ENCODE results near the gene RASA3. TPM values are rescaled to one million over a fixed set of nuclear protein-coding genes. Genes with fewer than 3 reads are reported as not detected.

The RASA3 gene
- total RNA-seq, 4 donors from 2014 or later, result 4.4 to 15.6 (median 8.5) TPM

GRCh38 chr13:114059428-114059827 lies 73.0 kb downstream of the RASA3 start:
- Histone ChIP-seq H3K4me1 (peaks cover 19 to 51% (median 22%) of the 10 kb centered on the region in 4 donors), H3K4me3 (no peak overlapping the region), H3K36me3 (no peaks in the 10 kb centered on the region), H3K9me3 (no peaks in the 10 kb centered on the region), H3K27ac (peak overlapping the region in 1 of 4 donors; percentile 22), H3K27me3 (no peaks in the 10 kb centered on the region)
- WGBS, 2 donors (ENCODE audit: low coverage in 1 of 2), result 96% methylated on average over 16 of the region's 16 CpGs; no CpG with 5 or more reads in 1 of the 2 donors
- DNase-seq, result no peak
- in situ Hi-C loops (cut with MboI; ENCODE audit: low pct_ligation_motif_present in 1 of 4, low pct_unique_long_range_greater_than_20kb in 1 of 4, low sequenced_read_pairs in 3 of 4) (no loop called here), intact Hi-C loops (cut with DNase I; ENCODE audit: low total_unique reads) (no loop called here)
- no peak for TF ChIP-seq POLR2A (IDR thresholded peaks at IDR 0.05)
- TF ChIP-seq EP300 (IDR thresholded peaks at IDR 0.05; ENCODE audit: low read depth), result no peak
- no peak for TF ChIP-seq CTCF (IDR thresholded peaks at IDR 0.05)
- TF ChIP-seq POLR2AphosphoS5 (IDR thresholded peaks at IDR 0.05), result no peak

- intact Hi-C loops (cut with DNase I; ENCODE audit: low total_unique reads), result no loop called here
- H3K9me3 ChIP-seq, result no peaks in the 10 kb centered on the region
- in situ Hi-C loops (cut with MboI; ENCODE audit: low pct_ligation_motif_present in 1 of 4, low pct_unique_long_range_greater_than_20kb in 1 of 4, low sequenced_read_pairs in 3 of 4), result no loop called here
- no peaks in the 10 kb centered on the region for H3K27me3 ChIP-seq
- H3K36me3 ChIP-seq, result no peaks in the 10 kb centered on the region
- peaks cover 8 to 40% (median 11%) of the 10 kb centered on the region in 4 donors for H3K4me1 ChIP-seq
- H3K27ac ChIP-seq, result peak overlapping the region in 1 of 4 donors; percentile 38
- WGBS, 2 donors (ENCODE audit: low coverage in 1 of 2), result 85% methylated on average over 25 of the region's 30 CpGs; no CpG with 5 or more reads in 1 of the 2 donors
- TF ChIP-seq EP300 (IDR thresholded peaks at IDR 0.05; ENCODE audit: low read depth), result no peak
- TF ChIP-seq CTCF (IDR thresholded peaks at IDR 0.05), result no peak
- no peak overlapping the region for H3K4me3 ChIP-seq
- DNase-seq, result no peak
Measured at GRCh38 chr13:114058051-114058867, 74.2 kb downstream of the RASA3 start.

GRCh38 chr13:114057166-114058050 lies 75.0 kb downstream of the RASA3 start:
- WGBS, 2 donors (ENCODE audit: low coverage in 1 of 2), result 52 to 80% methylated on average over 1 to 23 of the region's 23 CpGs
- Histone ChIP-seq H3K27me3 (no peaks in the 10 kb centered on the region), H3K4me3 (no peak overlapping the region), H3K27ac (peak overlapping the region in 2 of 4 donors; percentile 24 to 38), H3K36me3 (no peaks in the 10 kb centered on the region), H3K4me1 (peaks cover 8 to 34% (median 11%) of the 10 kb centered on the region in 4 donors), H3K9me3 (no peaks in the 10 kb centered on the region)
- no peak for DNase-seq
- intact Hi-C loops (cut with DNase I; ENCODE audit: low total_unique reads), result no loop called here
- in situ Hi-C loops (cut with MboI; ENCODE audit: low pct_ligation_motif_present in 1 of 4, low pct_unique_long_range_greater_than_20kb in 1 of 4, low sequenced_read_pairs in 3 of 4), result no loop called here
- TF ChIP-seq POLR2AphosphoS5 (IDR thresholded peaks at IDR 0.05) (no peak), POLR2A (IDR thresholded peaks at IDR 0.05) (no peak), CTCF (IDR thresholded peaks at IDR 0.05) (no peak), EP300 (IDR thresholded peaks at IDR 0.05; ENCODE audit: low read depth) (no peak)

Measured in transverse colon (tissue), 4 donors.